NB4 (cell line): ENCODE data around the gene DDX59.

Source experiments
- CTCF ChIP-seq: IDR thresholded peaks from one replicate; pipeline ENCODE4 v1.5.1; 2012; ENCODE audit warnings: low read depth, low read length
- MYC ChIP-seq: IDR thresholded peaks from 2 replicates; pipeline ENCODE4 v1.6.1; 2011; ENCODE audit warnings: low read depth, low read length
- POLR2A ChIP-seq: IDR thresholded peaks from 2 replicates; pipeline ENCODE4 v1.6.1; 2011; ENCODE audit warnings: mild to moderate bottlenecking; ENCODE audit not compliant: insufficient read length; ENCODE audit errors: extremely low read depth

DNA sequence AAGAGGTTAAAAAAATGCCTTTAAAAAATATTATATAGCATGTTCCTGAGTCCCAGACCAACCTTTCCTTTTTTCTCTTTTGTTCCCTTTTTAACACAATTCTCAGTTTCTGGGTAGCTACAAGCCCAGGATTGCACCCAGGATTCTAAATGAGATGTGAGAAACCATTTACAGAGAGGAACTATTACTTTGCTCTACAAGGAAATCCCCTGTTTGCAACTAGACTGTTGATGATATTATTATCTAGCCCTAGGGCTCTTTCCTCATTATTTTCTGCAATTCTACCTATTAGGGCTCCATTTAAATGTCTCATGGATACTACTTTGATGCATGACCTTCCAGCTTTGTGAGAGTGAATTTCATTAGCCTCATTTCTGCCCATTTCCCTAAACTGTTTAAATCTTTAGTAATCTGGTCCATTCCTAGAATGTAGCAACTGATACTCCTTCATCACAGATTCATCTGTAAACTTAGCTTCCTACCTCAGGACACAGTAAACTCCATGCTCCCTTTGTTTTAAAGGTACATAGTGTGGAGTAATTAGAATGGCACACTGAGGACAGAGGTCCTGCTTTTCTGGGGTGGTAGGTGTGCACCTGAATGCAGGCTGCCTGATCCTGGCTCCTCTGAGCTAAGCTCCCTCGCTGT, 42.0 kb downstream of the DDX59 start:
- TF ChIP-seq CTCF, result no peak
- no peak for TF ChIP-seq POLR2A
- no peak for TF ChIP-seq MYC
